Adrenal gland (tissue), 5 donors: ENCODE results near the gene CDK14.

Source experiments
- POLR2A ChIP-seq, 2 donors: fragments of 450-650 bp; IDR thresholded peaks; one replicate each; pipeline ENCODE4 v1.6.1; 2017; ENCODE audit warnings: antibody characterized with exemption in 2 of 2, mild to moderate bottlenecking in 2 of 2, moderate library complexity in 1 of 2
- TF ChIP-seq, protein P1 (sequence below), 6 experiments: fragments of 450-650 bp in 4 of 6; fragments of 200-600 bp in 2 of 6; sonication (generic) in 1 of 6; IDR thresholded peaks; 1 replicate in 5 of 6; 2 replicates in 1 of 6; pipeline versions ENCODE4 v1.5.1 to v1.8.0; 2016 to 2021; ENCODE audit warnings: antibody characterized with exemption in 6 of 6, mild to moderate bottlenecking in 2 of 6, moderate library complexity in 1 of 6
- donor health status: DM: no; HTN: no; CAD: no.

GRCh38 chr7:90669492-90669891 lies 73.4 kb downstream of the CDK14 start:
- TF ChIP-seq, protein P1, sequence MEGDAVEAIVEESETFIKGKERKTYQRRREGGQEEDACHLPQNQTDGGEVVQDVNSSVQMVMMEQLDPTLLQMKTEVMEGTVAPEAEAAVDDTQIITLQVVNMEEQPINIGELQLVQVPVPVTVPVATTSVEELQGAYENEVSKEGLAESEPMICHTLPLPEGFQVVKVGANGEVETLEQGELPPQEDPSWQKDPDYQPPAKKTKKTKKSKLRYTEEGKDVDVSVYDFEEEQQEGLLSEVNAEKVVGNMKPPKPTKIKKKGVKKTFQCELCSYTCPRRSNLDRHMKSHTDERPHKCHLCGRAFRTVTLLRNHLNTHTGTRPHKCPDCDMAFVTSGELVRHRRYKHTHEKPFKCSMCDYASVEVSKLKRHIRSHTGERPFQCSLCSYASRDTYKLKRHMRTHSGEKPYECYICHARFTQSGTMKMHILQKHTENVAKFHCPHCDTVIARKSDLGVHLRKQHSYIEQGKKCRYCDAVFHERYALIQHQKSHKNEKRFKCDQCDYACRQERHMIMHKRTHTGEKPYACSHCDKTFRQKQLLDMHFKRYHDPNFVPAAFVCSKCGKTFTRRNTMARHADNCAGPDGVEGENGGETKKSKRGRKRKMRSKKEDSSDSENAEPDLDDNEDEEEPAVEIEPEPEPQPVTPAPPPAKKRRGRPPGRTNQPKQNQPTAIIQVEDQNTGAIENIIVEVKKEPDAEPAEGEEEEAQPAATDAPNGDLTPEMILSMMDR (IDR thresholded peaks at IDR 0.05): no peak
- TF ChIP-seq POLR2A (IDR thresholded peaks at IDR 0.05): no peak
